Type B pancreatic cell (in vitro differentiated cells): Measurements from ENCODE around the gene FGL2. TPM values are rescaled to one million over a fixed set of nuclear protein-coding genes. Genes with fewer than 3 reads are reported as not detected.

Experiments
- DNase-seq: peaks from one replicate; pipeline ENCODE4 v3.0.0; 2021; ENCODE audit warnings: mixed read lengths; ENCODE audit not compliant: unreplicated experiment; ENCODE audit errors: extremely low spot score
- H3K27ac Mint-ChIP-seq: 2 replicates; pipeline ENCODE4 v1.8.0; 2021; ENCODE audit warnings: mild to moderate bottlenecking, mixed read lengths
- H3K27me3 Mint-ChIP-seq: 2 replicates; pipeline ENCODE4 v1.8.0; 2021; ENCODE audit warnings: mixed read lengths
- H3K36me3 Mint-ChIP-seq: 2 replicates; pipeline ENCODE4 v1.8.0; 2021; ENCODE audit warnings: mixed read lengths
- H3K4me1 Mint-ChIP-seq: one replicate; pipeline ENCODE4 v1.8.0; 2021; ENCODE audit warnings: mixed read lengths; ENCODE audit not compliant: unreplicated experiment
- H3K4me3 Mint-ChIP-seq: 2 replicates; pipeline ENCODE4 v1.8.0; 2021; ENCODE audit warnings: mild to moderate bottlenecking, mixed read lengths
- H3K9me3 Mint-ChIP-seq: 2 replicates; pipeline ENCODE4 v1.8.0; 2021; ENCODE audit warnings: mixed read lengths
- CTCF ChIP-seq: fragments of 200-600 bp; sonication (generic); conservative IDR thresholded peaks from 2 replicates; pipeline ENCODE4 v1.5.0; 2021; ENCODE audit warnings: antibody characterized with exemption, mild to moderate bottlenecking
- total RNA-seq: library from RNA; stranded (reverse); gene quantifications from 2 replicates; pipeline ENCODE4 v1.2.1, GENCODE V29; 2021; ENCODE audit warnings: low replicate concordance

The FGL2 gene
- total RNA-seq, 1 donor from 2014 or later: 0.99 TPM

DNA sequence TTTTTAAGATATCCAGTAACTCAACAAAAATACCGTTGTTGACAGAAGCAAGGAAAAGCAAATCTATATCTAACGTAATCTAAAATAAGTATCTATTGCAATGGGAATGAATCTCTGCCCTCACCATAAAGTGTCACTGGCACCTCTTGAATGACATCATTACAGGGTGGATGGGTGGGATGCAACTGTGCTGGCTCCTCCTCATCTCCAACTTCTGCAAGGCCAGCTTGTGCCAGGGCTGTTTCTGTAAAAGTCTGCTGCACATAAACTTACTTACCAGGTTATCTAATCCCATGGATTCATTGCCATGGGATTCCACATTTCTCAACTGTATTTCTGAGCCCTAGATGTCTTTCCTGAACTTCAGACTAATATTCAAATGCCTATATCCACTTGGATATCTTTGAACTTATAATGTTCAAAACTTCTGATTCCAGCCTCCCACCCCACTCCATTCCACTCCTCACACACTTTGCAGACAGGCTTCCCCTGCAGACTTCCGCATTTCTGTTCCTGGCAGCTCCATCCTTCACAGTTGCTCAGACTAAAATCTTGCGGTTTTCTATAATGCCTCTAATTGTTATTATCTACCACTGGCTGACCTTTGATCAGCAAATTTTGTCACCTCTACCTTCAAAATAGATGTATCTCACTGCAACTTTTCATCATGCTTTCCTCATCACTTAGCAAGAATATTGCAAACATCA is 10.7 kb downstream of the FGL2 start:
- no peak for TF ChIP-seq CTCF
- H3K9me3 Mint-ChIP-seq: no peaks in the 10 kb centered on the region
- no peaks in the 10 kb centered on the region for H3K36me3 Mint-ChIP-seq
- H3K4me3 Mint-ChIP-seq: no peak overlapping the region
- H3K27ac Mint-ChIP-seq: no peak overlapping the region
- no peak for DNase-seq
- no peaks in the 10 kb centered on the region for H3K4me1 Mint-ChIP-seq
- no peaks in the 10 kb centered on the region for H3K27me3 Mint-ChIP-seq

- Mint-ChIP-seq H3K9me3 (peaks cover 4% of the 10 kb centered on the region), H3K36me3 (no peaks in the 10 kb centered on the region), H3K4me3 (no peak overlapping the region), H3K4me1 (no peaks in the 10 kb centered on the region), H3K27me3 (no peaks in the 10 kb centered on the region), H3K27ac (no peak overlapping the region)
- DNase-seq: no peak
- TF ChIP-seq CTCF: no peak
Observed at GRCh38 chr7:77185866-77186265, 13.8 kb downstream of the FGL2 start.

- Mint-ChIP-seq H3K4me3 (no peak overlapping the region), H3K4me1 (no peaks in the 10 kb centered on the region), H3K9me3 (peaks cover 5% of the 10 kb centered on the region)
Observed at GRCh38 chr7:77184990-77185389, 14.6 kb downstream of the FGL2 start.

DNA sequence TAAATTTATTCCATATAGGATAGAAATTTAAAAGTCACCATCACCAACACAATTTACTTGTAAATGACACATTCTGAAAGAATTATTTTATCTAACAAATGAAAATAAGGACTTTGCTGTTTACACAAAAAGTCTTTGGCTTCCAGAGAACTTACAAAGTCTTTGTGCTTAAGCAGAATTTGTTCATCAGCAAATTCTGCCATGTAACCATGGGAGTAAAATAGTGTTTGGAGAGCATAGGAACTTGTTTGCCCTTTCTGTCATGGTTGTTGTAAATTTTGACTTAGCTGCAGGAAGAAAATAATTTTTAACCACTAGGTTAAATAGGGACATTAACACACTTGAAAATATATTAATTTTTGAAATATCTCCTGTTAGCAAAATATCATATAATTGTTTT is 15.2 kb downstream of the FGL2 start:
- DNase-seq: no peak
- Mint-ChIP-seq H3K27me3 (no peaks in the 10 kb centered on the region), H3K27ac (no peak overlapping the region), H3K36me3 (no peaks in the 10 kb centered on the region), H3K4me3 (no peak overlapping the region), H3K4me1 (no peaks in the 10 kb centered on the region), H3K9me3 (peaks cover 5% of the 10 kb centered on the region)
- TF ChIP-seq CTCF: no peak

More at GRCh38 chr7:77184990-77185389, 14.6 kb downstream of the FGL2 start:
- H3K27me3 Mint-ChIP-seq: no peaks in the 10 kb centered on the region
- DNase-seq: no peak
- H3K36me3 Mint-ChIP-seq: no peaks in the 10 kb centered on the region
- H3K27ac Mint-ChIP-seq: no peak overlapping the region
- no peak for TF ChIP-seq CTCF

- Mint-ChIP-seq H3K36me3 (no peaks in the 10 kb centered on the region), H3K9me3 (peaks cover 5% of the 10 kb centered on the region)
- DNase-seq: no peak
Observed at GRCh38 chr7:77182261-77182660, 17.4 kb downstream of the FGL2 start.

More at GRCh38 chr7:77182261-77182660, 17.4 kb downstream of the FGL2 start:
- no peaks in the 10 kb centered on the region for H3K27me3 Mint-ChIP-seq
- H3K4me3 Mint-ChIP-seq: no peak overlapping the region
- no peak overlapping the region for H3K27ac Mint-ChIP-seq
- peaks cover 4% of the 10 kb centered on the region for H3K4me1 Mint-ChIP-seq
- no peak for TF ChIP-seq CTCF
